B cell (primary cell): Measurements from ENCODE around the gene MYF5. TPM values are rescaled to one million over a fixed set of nuclear protein-coding genes. Genes with fewer than 3 reads are reported as not detected.

Experiments
- ATAC-seq: fragments of 200-7000 bp; cut with Tn5 transposase; one replicate; pipeline ENCODE4 v1.10.0; 2021; ENCODE audit warnings: low read depth, mild to moderate bottlenecking, moderate number of reproducible peaks, moderate library complexity
- CTCF ChIA-PET: fragments of 350-600 bp; sonication (Branson Sonifier 250); formaldehyde crosslinking; loops from one replicate; lab custom pipeline; 2021; ENCODE audit warnings: antibody characterized with exemption, inconsistent platforms; lab: Charles Lee
- POLR2A ChIA-PET: fragments of 350-600 bp; sonication (Branson Sonifier 250); formaldehyde crosslinking; loops from one replicate; lab custom pipeline; 2021; ENCODE audit warnings: antibody characterized with exemption; lab: Charles Lee
- DNase-seq: peaks from one replicate; pipeline ENCODE4 v3.0.0; 2013
- H2AFZ ChIP-seq: 2 replicates; pipeline ENCODE4 v1.6.1; 2012; ENCODE audit warnings: mild to moderate bottlenecking, low read depth, low read length; ENCODE audit not compliant: insufficient read depth, poor library complexity, severe bottlenecking
- H3K27ac ChIP-seq, 2 donors: 1 replicate in 1 of 2; 2 replicates in 1 of 2; pipeline ENCODE4 v1.5.1; 2012 to 2013; ENCODE audit warnings: low read length in 2 of 2, mild to moderate bottlenecking in 2 of 2, moderate library complexity in 1 of 2
- H3K27me3 ChIP-seq, 4 experiments: fragments of 200-600 bp in 1 of 4; sonication (generic) in 1 of 4; replicated peaks in 1 of 4; 1 replicate in 2 of 4; 2 replicates in 2 of 4; pipeline versions ENCODE4 v1.6.1 to v1.7.0; 2013 to 2016; ENCODE audit warnings: low read length in 3 of 4, mild to moderate bottlenecking in 2 of 4, mixed read lengths in 1 of 4, moderate library complexity in 1 of 4; ENCODE audit not compliant: insufficient read depth in 4 of 4, control insufficient read depth in 3 of 4; ENCODE audit errors: control extremely low read depth in 1 of 4
- H3K36me3 ChIP-seq, 2 experiments: replicated peaks in 1 of 2; 1 replicate in 1 of 2; 2 replicates in 1 of 2; pipeline versions ENCODE4 v1.6.1 to v1.7.1; 2013; ENCODE audit warnings: low read length in 1 of 2; ENCODE audit not compliant: insufficient read depth in 2 of 2, control insufficient read depth in 1 of 2; ENCODE audit errors: control extremely low read depth in 1 of 2, extremely low read depth in 1 of 2
- H3K4me1 ChIP-seq, 2 donors: fragments of 200-600 bp in 1 of 2; sonication (generic) in 1 of 2; 1 replicate in 1 of 2; 2 replicates in 1 of 2; pipeline versions ENCODE4 v1.5.1 to v1.6.1; 2013 to 2017; ENCODE audit warnings: low read length in 2 of 2; ENCODE audit not compliant: control insufficient read depth in 2 of 2, insufficient read depth in 2 of 2
- H3K4me2 ChIP-seq: replicated peaks from 2 replicates; pipeline ENCODE3; 2012; ENCODE audit warnings: mild to moderate bottlenecking, low read depth, low read length; ENCODE audit not compliant: poor library complexity, severe bottlenecking
- H3K4me3 ChIP-seq, 5 experiments: fragments of 200-600 bp in 1 of 5; sonication (generic) in 1 of 5; 1 replicate in 3 of 5; 2 replicates in 2 of 5; pipeline versions ENCODE4 v1.5.1 to v1.7.0; 2011 to 2016; ENCODE audit warnings: low read length in 4 of 5, mild to moderate bottlenecking in 4 of 5, low read depth in 2 of 5, control low read depth in 1 of 5, moderate library complexity in 1 of 5; ENCODE audit not compliant: insufficient read depth in 1 of 5; ENCODE audit errors: control extremely low read depth in 1 of 5, extremely low read depth in 1 of 5
- H3K79me2 ChIP-seq: fragments of 200-600 bp; sonication (generic); one replicate; pipeline ENCODE4 v1.6.0; 2016; ENCODE audit warnings: low read length; ENCODE audit not compliant: control insufficient read depth, insufficient read depth
- H3K9ac ChIP-seq: fragments of 200-600 bp; sonication (generic); 2 replicates; pipeline ENCODE4 v1.6.1; 2017; ENCODE audit warnings: mild to moderate bottlenecking, low read length, moderate library complexity
- H3K9me3 ChIP-seq, 3 donors: one replicate each; pipeline versions ENCODE4 v1.6.1 to v1.7.1; 2013; ENCODE audit warnings: low read length in 2 of 3; ENCODE audit not compliant: control insufficient read depth in 2 of 3, insufficient read depth in 1 of 3; ENCODE audit errors: control extremely low read depth in 1 of 3
- H4K20me1 ChIP-seq: 2 replicates; pipeline ENCODE4 v1.6.0; 2012; ENCODE audit warnings: mild to moderate bottlenecking, low read length; ENCODE audit not compliant: insufficient read depth, control insufficient read depth, poor library complexity, severe bottlenecking
- H3K27ac Mint-ChIP-seq: one replicate; pipeline ENCODE4 v1.8.0; 2021; ENCODE audit warnings: mixed read lengths
- H3K27me3 Mint-ChIP-seq: one replicate; pipeline ENCODE4 v1.8.0; 2021; ENCODE audit warnings: mixed read lengths
- H3K4me1 Mint-ChIP-seq: one replicate; pipeline ENCODE4 v1.8.0; 2021; ENCODE audit warnings: mixed read lengths
- H3K4me3 Mint-ChIP-seq: one replicate; pipeline ENCODE4 v1.8.0; 2021; ENCODE audit warnings: mixed read lengths
- H3K9me3 Mint-ChIP-seq: one replicate; pipeline ENCODE4 v1.8.0; 2022; ENCODE audit warnings: mixed read lengths; ENCODE audit not compliant: insufficient read depth
- EZH2 ChIP-seq: IDR thresholded peaks from 2 replicates; pipeline ENCODE4 v1.6.1; 2012; ENCODE audit warnings: borderline replicate concordance, low read depth, mild to moderate bottlenecking, moderate library complexity, low read length; ENCODE audit not compliant: insufficient read depth, poor library complexity, severe bottlenecking
- WGBS: methylation state at CpG from one replicate; pipeline ENCODE4 v1.1.5; 2013; ENCODE audit warnings: missing lambda C conversion rate; ENCODE audit not compliant: insufficient coverage; 5-methylcytosine and 5-hydroxymethylcytosine counted together
- intact Hi-C: fragments of 100-400 bp; cut with micrococcal nuclease; formaldehyde crosslinking; loops from one replicate; pipeline ENCODE4 v1.10.0; 2022
- polyA plus RNA-seq: library from polyadenylated mRNA; depleted of rRNA; stranded (reverse); fragments of >200 nt; gene quantifications from 2 replicates; pipeline ENCODE4 v1.2.3, GENCODE V29; 2012
- total RNA-seq, 2 donors: library from RNA; stranded (reverse); fragments of 120-200 nt in 1 of 2; gene quantifications; 1 replicate in 1 of 2; 2 replicates in 1 of 2; pipeline versions ENCODE4 v1.2.3 to v1.2.4, GENCODE V29; 2013 to 2022
- TF ChIP-seq, protein P1 (sequence below): fragments of 200-600 bp; IDR thresholded peaks from one replicate; pipeline ENCODE4 v1.8.0; 2022; ENCODE audit warnings: antibody characterized with exemption, mild to moderate bottlenecking

The MYF5 gene
- total and polyA plus RNA-seq, 2 donors (not counting 1 experiment from before 2014, with no cell fraction given): not detected

DNA sequence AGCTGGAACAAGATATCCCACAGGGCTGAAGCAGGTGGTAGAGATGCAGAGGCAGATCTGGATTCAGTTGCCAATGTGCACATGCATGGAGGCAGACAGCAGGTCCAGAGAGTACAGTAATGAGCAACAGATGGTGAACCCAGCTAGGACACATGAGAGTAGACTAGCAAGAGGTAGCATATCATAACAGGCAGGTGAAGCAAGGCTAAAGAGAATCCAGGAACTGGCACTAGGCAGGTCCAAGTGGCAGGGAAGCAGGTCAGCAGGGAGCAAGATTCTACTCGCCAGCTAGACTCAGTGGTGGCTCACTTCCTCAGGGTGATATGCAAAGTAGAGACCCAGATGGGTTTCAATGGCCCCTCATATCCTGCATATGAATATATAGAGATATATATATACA, 24.6 kb upstream of the MYF5 start:
- Histone ChIP-seq H4K20me1 (no peaks in the 10 kb centered on the region), H3K79me2 (no peaks in the 10 kb centered on the region), H3K9me3 (no peaks in the 10 kb centered on the region), H3K27me3 (no peaks in the 10 kb centered on the region), H3K4me2 (no peak overlapping the region), H3K36me3 (no peaks in the 10 kb centered on the region), H3K4me3 (no peak overlapping the region), H2AFZ (no peak overlapping the region), H3K4me1 (no peaks in the 10 kb centered on the region), H3K9ac (no peak overlapping the region), H3K27ac (no peak overlapping the region)
- Mint-ChIP-seq H3K4me3 (no peak overlapping the region), H3K27me3 (no peaks in the 10 kb centered on the region), H3K9me3 (no peaks in the 10 kb centered on the region), H3K27ac (no peak overlapping the region), H3K4me1 (no peaks in the 10 kb centered on the region)
- intact Hi-C loops: no loop called here
- POLR2A ChIA-PET: no interaction called here
- no peak for ATAC-seq
- no peak for DNase-seq
- TF ChIP-seq, protein P1, sequence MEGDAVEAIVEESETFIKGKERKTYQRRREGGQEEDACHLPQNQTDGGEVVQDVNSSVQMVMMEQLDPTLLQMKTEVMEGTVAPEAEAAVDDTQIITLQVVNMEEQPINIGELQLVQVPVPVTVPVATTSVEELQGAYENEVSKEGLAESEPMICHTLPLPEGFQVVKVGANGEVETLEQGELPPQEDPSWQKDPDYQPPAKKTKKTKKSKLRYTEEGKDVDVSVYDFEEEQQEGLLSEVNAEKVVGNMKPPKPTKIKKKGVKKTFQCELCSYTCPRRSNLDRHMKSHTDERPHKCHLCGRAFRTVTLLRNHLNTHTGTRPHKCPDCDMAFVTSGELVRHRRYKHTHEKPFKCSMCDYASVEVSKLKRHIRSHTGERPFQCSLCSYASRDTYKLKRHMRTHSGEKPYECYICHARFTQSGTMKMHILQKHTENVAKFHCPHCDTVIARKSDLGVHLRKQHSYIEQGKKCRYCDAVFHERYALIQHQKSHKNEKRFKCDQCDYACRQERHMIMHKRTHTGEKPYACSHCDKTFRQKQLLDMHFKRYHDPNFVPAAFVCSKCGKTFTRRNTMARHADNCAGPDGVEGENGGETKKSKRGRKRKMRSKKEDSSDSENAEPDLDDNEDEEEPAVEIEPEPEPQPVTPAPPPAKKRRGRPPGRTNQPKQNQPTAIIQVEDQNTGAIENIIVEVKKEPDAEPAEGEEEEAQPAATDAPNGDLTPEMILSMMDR: no peak
- no peak for TF ChIP-seq EZH2
- WGBS: 80% methylated on average over 1 of the region's 1 CpG
- CTCF ChIA-PET: no interaction called here

DNA sequence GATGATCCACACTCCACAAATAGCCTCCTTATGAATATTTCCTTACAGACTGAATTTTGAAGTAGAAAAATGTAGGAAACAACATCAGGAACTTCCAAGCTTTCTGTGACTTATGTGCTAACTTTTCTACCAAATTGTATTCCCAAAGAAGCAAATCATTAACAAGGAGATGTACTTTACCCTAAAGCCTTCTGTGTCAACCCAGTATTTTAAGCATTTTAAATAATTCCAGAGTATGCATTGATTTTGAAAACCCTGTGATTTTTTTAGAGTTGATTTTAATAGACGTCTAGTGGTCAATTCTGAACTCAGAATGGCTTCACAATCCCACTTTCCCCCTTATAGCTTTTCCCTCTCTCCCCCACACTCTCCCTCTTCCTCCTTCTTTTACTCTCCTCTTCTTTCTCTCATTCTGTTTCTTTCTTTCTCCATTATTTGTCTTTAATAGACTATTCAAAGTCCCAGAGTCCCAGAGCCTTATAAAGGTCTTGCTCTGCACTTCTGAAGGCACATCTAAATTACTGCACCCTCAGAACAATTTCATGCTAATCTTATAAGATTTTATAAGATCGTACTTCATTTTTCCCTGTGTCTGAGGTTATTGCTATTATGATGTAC, 19.3 kb upstream of the MYF5 start:
- WGBS: 67% methylated on average over 1 of the region's 2 CpGs
- Histone ChIP-seq H2AFZ (no peak overlapping the region), H3K4me3 (no peak overlapping the region), H3K4me2 (no peak overlapping the region), H3K79me2 (no peaks in the 10 kb centered on the region), H4K20me1 (no peaks in the 10 kb centered on the region), H3K9ac (no peak overlapping the region), H3K27ac (no peak overlapping the region), H3K27me3 (no peaks in the 10 kb centered on the region), H3K4me1 (no peaks in the 10 kb centered on the region), H3K36me3 (no peaks in the 10 kb centered on the region), H3K9me3 (no peaks in the 10 kb centered on the region)
- POLR2A ChIA-PET: no interaction called here
- no peak for ATAC-seq
- no peaks in the 10 kb centered on the region for H3K9me3 Mint-ChIP-seq
- no peaks in the 10 kb centered on the region for H3K4me1 Mint-ChIP-seq
- H3K27ac Mint-ChIP-seq: no peak overlapping the region
- CTCF ChIA-PET: no interaction called here
- intact Hi-C loops: no loop called here
- no peaks in the 10 kb centered on the region for H3K27me3 Mint-ChIP-seq
- DNase-seq: no peak
- TF ChIP-seq, protein P1: no peak
- TF ChIP-seq EZH2: no peak
- H3K4me3 Mint-ChIP-seq: no peak overlapping the region
